Muscle of arm (tissue), 12 donors: Measurements from ENCODE around the gene CDK5R2. TPM values are rescaled to one million over a fixed set of nuclear protein-coding genes. Genes with fewer than 3 reads are reported as not detected.
A peak's percentile ranks its signal among the peaks of the same experiment; 100 is the strongest.

Experiments used
- DNase-seq: peaks from one replicate; pipeline ENCODE4 v3.0.0-alpha.2; 2013
- polyA plus RNA-seq, 12 donors: library from polyadenylated mRNA; unstranded; fragments of 120-200 nt; gene quantifications; one replicate each; pipeline ENCODE4 v1.2.1, GENCODE V29; 2013; ENCODE audit not compliant: insufficient read length in 12 of 12

Gene CDK5R2
- polyA plus RNA-seq, 12 donors = 0.07 to 0.19 (median 0.07) TPM; not detected in 9

GRCh38 chr2:218961651-218962570 is 2.4 kb downstream of the CDK5R2 start:
- no peak for DNase-seq

GRCh38 chr2:218962859-218963492 is 3.5 kb downstream of the CDK5R2 start:
- peak; percentile 75 for DNase-seq

GRCh38 chr2:218963601-218964000 is 4.1 kb downstream of the CDK5R2 start:
- no peak for DNase-seq

GRCh38 chr2:218964041-218964771 is 4.7 kb downstream of the CDK5R2 start:
- no peak for DNase-seq

GRCh38 chr2:218970894-218971293 is 11.4 kb downstream of the CDK5R2 start:
- DNase-seq = no peak

GRCh38 chr2:218975060-218975777 is 15.8 kb downstream of the CDK5R2 start:
- no peak for DNase-seq

GRCh38 chr2:218979846-218980734 is 20.6 kb downstream of the CDK5R2 start:
- DNase-seq = peak; percentile 78

- no peak for DNase-seq
Observed at GRCh38 chr2:218980735-218981389, 21.4 kb downstream of the CDK5R2 start.

- DNase-seq = no peak
Observed at GRCh38 chr2:218981390-218981880, 22.0 kb downstream of the CDK5R2 start.

- DNase-seq = peak; percentile 45
Observed at GRCh38 chr2:218981881-218982585, 22.6 kb downstream of the CDK5R2 start.

- no peak for DNase-seq
Observed at GRCh38 chr2:218982586-218983262, 23.3 kb downstream of the CDK5R2 start.

- DNase-seq = no peak
Observed at GRCh38 chr2:218983263-218983933, 23.9 kb downstream of the CDK5R2 start.

- DNase-seq = no peak
Observed at GRCh38 chr2:218983934-218984238, 24.4 kb downstream of the CDK5R2 start.

GRCh38 chr2:218984239-218985020 is 25.0 kb downstream of the CDK5R2 start:
- peak; percentile 41 for DNase-seq

GRCh38 chr2:218985021-218985324 is 25.5 kb downstream of the CDK5R2 start, which contains the start of gene FEV:
Gene FEV (minus strand): TSS chr2:218985184. CDS start chr2:218985075, 109 bp downstream.
- DNase-seq = no peak

- DNase-seq = no peak
Observed at GRCh38 chr2:218985325-218986091, 26.0 kb downstream of the CDK5R2 start.
